Osteoblast (primary cell): ENCODE measurements around the gene MARCHF3. TPM values are rescaled to one million over a fixed set of nuclear protein-coding genes. Genes with fewer than 3 reads are reported as not detected.

ENCODE experiments used
- DNase-seq: peaks from one replicate; pipeline ENCODE4 v3.0.0; 2011; ENCODE audit warnings: low spot score, mixed read lengths; ENCODE audit not compliant: insufficient read length; ENCODE audit errors: missing footprints
- H2AFZ ChIP-seq: 2 replicates; pipeline ENCODE4 v1.6.0; 2011; ENCODE audit warnings: mild to moderate bottlenecking, low read length
- H3K27ac ChIP-seq: 2 replicates; pipeline ENCODE4 v1.5.1; 2011; ENCODE audit warnings: mild to moderate bottlenecking, low read depth, low read length, moderate library complexity
- H3K27me3 ChIP-seq: 2 replicates; pipeline ENCODE4 v1.6.0; 2012; ENCODE audit warnings: mild to moderate bottlenecking, control low read depth, inconsistent platforms, low read length, moderate library complexity; ENCODE audit not compliant: insufficient read depth
- H3K36me3 ChIP-seq: 2 replicates; pipeline ENCODE4 v1.5.1; 2011; ENCODE audit warnings: mild to moderate bottlenecking, low read length, control low read depth, moderate library complexity; ENCODE audit not compliant: insufficient read depth
- H3K4me1 ChIP-seq: 2 replicates; pipeline ENCODE4 v1.5.1; 2011; ENCODE audit warnings: mild to moderate bottlenecking, low read length, control low read depth, moderate library complexity; ENCODE audit not compliant: insufficient read depth
- H3K4me2 ChIP-seq: 2 replicates; pipeline ENCODE4 v1.6.0; 2011; ENCODE audit warnings: mild to moderate bottlenecking, low read length; ENCODE audit not compliant: insufficient read depth
- H3K4me3 ChIP-seq: fragments of 200-600 bp; sonication (generic); 3 replicates; pipeline ENCODE4 v1.5.1; 2012; ENCODE audit warnings: mild to moderate bottlenecking, low read length, inconsistent platforms; ENCODE audit not compliant: insufficient read depth
- H3K79me2 ChIP-seq: 2 replicates; pipeline ENCODE4 v1.6.0; 2012; ENCODE audit warnings: mild to moderate bottlenecking, low read length, control low read depth, inconsistent platforms; ENCODE audit not compliant: insufficient read depth
- H3K9me3 ChIP-seq: 2 replicates; pipeline ENCODE4 v1.5.1; 2011; ENCODE audit warnings: low read depth, low read length, control low read depth
- H4K20me1 ChIP-seq: 2 replicates; pipeline ENCODE4 v1.6.0; 2012; ENCODE audit warnings: mild to moderate bottlenecking, low read length, control low read depth; ENCODE audit not compliant: insufficient read depth
- CTCF ChIP-seq: IDR thresholded peaks from 2 replicates; pipeline ENCODE4 v1.5.1; 2011; ENCODE audit warnings: mild to moderate bottlenecking, low read depth, low read length, moderate library complexity; ENCODE audit errors: extremely low read depth
- total RNA-seq: library from RNA; depleted of rRNA; stranded (reverse); fragments of >200 nt; gene quantifications from 2 replicates; pipeline ENCODE4 v1.2.3, GENCODE V29; 2012

Gene MARCHF3
- total RNA-seq, 1 donor: 2.2 TPM

DNA sequence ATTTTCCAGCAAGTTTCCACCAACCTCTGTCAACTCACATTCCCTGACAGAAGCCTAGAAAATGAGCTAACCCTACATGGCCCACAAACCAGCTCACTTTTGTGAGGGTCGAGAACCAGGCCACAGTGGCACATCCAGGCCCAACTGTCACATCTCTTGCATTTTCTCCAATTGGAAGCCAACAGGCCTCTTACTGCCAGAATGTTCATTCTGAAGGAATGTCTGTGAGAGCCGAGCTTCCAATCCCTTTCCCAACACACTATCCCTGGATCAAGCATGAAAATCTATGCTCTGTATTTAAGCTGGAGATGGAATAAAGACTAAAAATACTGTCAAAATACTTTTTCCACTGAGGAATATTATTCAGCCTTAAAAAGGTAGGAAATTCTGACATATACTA lies 20.0 kb downstream of the MARCHF3 start:
- DNase-seq: no peak
- H3K36me3 ChIP-seq: no peaks in the 10 kb centered on the region
- H3K4me1 ChIP-seq: peaks cover 34% of the 10 kb centered on the region
- H4K20me1 ChIP-seq: no peaks in the 10 kb centered on the region
- no peaks in the 10 kb centered on the region for H3K9me3 ChIP-seq
- H3K27ac ChIP-seq: peak overlapping the region; percentile 76
- no peaks in the 10 kb centered on the region for H3K27me3 ChIP-seq
- TF ChIP-seq CTCF: no peak
- no peak overlapping the region for H3K4me3 ChIP-seq
- peak overlapping the region; percentile 47 for H3K4me2 ChIP-seq
- H2AFZ ChIP-seq: no peak overlapping the region
- peaks cover 12% of the 10 kb centered on the region for H3K79me2 ChIP-seq

GRCh38 chr5:127009784-127010183 lies 20.6 kb downstream of the MARCHF3 start:
- Histone ChIP-seq H3K27me3 (no peaks in the 10 kb centered on the region), H3K9me3 (no peaks in the 10 kb centered on the region), H3K4me2 (no peak overlapping the region), H3K4me3 (no peak overlapping the region), H3K79me2 (peaks cover 10% of the 10 kb centered on the region), H3K4me1 (peaks cover 34% of the 10 kb centered on the region), H4K20me1 (no peaks in the 10 kb centered on the region), H2AFZ (no peak overlapping the region), H3K36me3 (no peaks in the 10 kb centered on the region), H3K27ac (peak overlapping the region; percentile 76)
- no peak for TF ChIP-seq CTCF
- DNase-seq: no peak

GRCh38 chr5:127008300-127008975 lies 21.9 kb downstream of the MARCHF3 start:
- Histone ChIP-seq H3K27ac (no peak overlapping the region), H3K4me3 (no peak overlapping the region), H3K27me3 (no peaks in the 10 kb centered on the region), H3K4me1 (peaks cover 32% of the 10 kb centered on the region), H3K36me3 (no peaks in the 10 kb centered on the region), H2AFZ (no peak overlapping the region), H3K9me3 (no peaks in the 10 kb centered on the region), H4K20me1 (no peaks in the 10 kb centered on the region), H3K4me2 (no peak overlapping the region), H3K79me2 (peaks cover 6% of the 10 kb centered on the region)
- no peak for TF ChIP-seq CTCF
- DNase-seq: no peak

DNA sequence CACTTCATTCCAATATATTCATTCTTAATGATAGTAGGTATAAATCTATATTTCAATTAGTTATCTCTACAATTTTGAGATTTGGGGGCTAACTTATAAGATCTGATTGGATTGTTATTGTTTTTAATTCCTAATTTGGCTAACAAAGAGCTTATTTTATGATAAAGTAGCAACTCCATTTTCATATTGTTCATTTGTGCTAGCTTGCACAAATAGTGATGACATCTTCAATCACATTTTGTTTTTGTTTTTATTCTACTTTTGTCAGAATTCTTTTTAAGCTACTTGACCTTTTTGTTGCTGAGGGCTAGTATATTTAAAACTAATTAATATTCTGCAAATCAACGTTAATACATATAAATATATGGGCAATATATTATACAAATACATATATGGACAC lies 22.8 kb downstream of the MARCHF3 start:
- H3K4me3 ChIP-seq: no peak overlapping the region
- peaks cover 6% of the 10 kb centered on the region for H3K79me2 ChIP-seq
- no peak overlapping the region for H2AFZ ChIP-seq
- peaks cover 27% of the 10 kb centered on the region for H3K4me1 ChIP-seq
- no peaks in the 10 kb centered on the region for H4K20me1 ChIP-seq
- no peak overlapping the region for H3K27ac ChIP-seq
- DNase-seq: no peak
- no peak overlapping the region for H3K4me2 ChIP-seq
- TF ChIP-seq CTCF: no peak
- no peaks in the 10 kb centered on the region for H3K9me3 ChIP-seq
- no peaks in the 10 kb centered on the region for H3K27me3 ChIP-seq
- H3K36me3 ChIP-seq: no peaks in the 10 kb centered on the region
